ENCODE measurements around the gene MTF2.

Gene MTF2

DNA sequence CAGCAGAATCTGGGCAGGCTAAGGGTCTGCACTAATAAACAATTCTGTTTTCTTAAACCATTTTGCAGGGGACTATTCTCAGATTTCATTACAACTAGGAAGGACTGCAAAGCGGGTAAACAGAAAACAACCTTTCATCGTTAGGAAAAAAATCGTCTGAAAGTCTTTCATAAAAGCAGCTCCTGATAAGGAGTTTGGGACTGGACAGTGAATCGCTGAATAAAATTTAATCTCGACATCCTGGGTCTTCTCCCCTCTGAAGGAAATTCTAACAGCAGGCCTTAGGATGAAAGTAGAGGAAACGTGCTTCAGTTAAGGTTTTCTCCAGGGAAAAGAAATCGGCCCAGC is 471 bp upstream of the MTF2 start:
- TF ChIP-seq MYC (IDR thresholded peaks at IDR 0.05; ENCODE audit: low read depth, low read length) (no peak), CTCF (IDR thresholded peaks at IDR 0.05; ENCODE audit: low read depth, low read length) (no peak), POLR2A (IDR thresholded peaks at IDR 0.05; ENCODE audit: extremely low read depth, insufficient read length) (no peak)
- TF ChIP-seq, protein P1, sequence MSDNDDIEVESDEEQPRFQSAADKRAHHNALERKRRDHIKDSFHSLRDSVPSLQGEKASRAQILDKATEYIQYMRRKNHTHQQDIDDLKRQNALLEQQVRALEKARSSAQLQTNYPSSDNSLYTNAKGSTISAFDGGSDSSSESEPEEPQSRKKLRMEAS (IDR thresholded peaks at IDR 0.05; ENCODE audit: low read depth, low read length), result no peak
- DNase-seq (ENCODE audit: low read depth), result no peak

DNA sequence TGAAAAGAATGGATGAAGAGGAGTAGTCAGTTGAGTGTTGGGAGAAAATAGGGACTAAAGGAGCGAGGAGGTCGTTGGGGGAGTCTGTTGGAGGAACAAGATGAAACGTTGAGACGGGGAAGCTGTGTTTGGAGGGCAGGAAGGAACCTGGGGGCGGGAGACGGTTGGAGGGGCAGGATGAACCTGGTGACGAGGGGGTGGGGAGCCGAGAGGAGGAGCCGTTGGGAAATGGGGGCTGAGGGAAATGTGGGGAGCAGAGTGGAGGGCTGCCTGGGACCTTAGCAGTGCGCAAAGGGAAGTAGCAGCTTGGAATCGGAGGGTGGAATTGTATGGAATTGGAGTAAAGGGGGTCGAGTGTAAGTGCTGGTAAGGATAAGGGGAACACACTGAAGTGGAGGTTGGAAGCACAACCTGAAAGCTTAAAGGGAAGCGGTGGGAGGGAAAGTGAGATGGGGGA is 630 bp downstream of the MTF2 start:
- peak; percentile 75 for DNase-seq (ENCODE audit: low read depth)
- TF ChIP-seq POLR2A (IDR thresholded peaks at IDR 0.05; ENCODE audit: extremely low read depth, insufficient read length), result no peak
- TF ChIP-seq, protein P1 (IDR thresholded peaks at IDR 0.05; ENCODE audit: low read depth, low read length), result no peak
- no peak for TF ChIP-seq CTCF (IDR thresholded peaks at IDR 0.05; ENCODE audit: low read depth, low read length)
- no peak for TF ChIP-seq MYC (IDR thresholded peaks at IDR 0.05; ENCODE audit: low read depth, low read length)
- H3K4me3 ChIP-seq (ENCODE audit: low read depth, low read length), result peak overlapping the region; percentile 100

More for the DNA sequence above, 471 bp upstream of the MTF2 start:
- H3K4me3 ChIP-seq (ENCODE audit: low read depth, low read length), result peak overlapping the region; percentile 100

DNA sequence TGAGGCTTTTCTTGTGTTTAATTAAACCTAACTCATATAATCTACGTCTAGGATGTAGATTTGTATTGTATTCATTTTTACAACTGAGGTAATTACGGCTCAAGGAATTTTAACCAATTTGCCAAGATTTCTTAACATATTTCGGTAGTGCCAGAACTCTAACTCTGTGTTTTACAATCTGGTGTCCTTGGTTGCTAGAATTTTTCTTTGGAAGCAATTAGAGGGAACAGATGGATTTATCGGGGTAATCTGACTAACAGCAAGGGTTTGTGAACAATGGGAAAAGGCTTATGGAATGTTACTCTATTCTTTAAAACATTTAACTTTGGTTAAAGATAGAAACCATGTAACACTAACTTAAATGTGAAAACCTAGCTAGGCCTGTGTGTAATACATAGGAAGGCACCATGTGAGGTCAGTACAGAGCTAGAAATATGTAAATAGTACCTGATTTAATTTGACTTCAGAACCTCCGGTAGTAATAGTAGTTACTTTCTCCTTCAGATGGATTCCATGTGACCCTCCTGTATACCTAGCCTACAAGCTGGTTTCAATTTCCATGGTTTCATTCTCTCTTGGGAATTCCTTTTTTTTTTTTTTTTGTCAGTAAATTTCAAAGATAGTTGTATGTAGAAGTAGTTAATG is 1.2 kb downstream of the MTF2 start:
- H3K4me3 ChIP-seq (ENCODE audit: low read depth, low read length), result peak overlapping the region; percentile 100
- peak; percentile 75 for DNase-seq (ENCODE audit: low read depth)
- TF ChIP-seq CTCF (IDR thresholded peaks at IDR 0.05; ENCODE audit: low read depth, low read length) (peak; percentile 21), POLR2A (IDR thresholded peaks at IDR 0.05; ENCODE audit: extremely low read depth, insufficient read length) (no peak), MYC (IDR thresholded peaks at IDR 0.05; ENCODE audit: low read depth, low read length) (no peak)
- TF ChIP-seq, protein P1 (IDR thresholded peaks at IDR 0.05; ENCODE audit: low read depth, low read length), result peak; percentile 45; the same call in 1 of the 2 replicates

GRCh38 chr1:93081716-93082115 is 2.6 kb downstream of the MTF2 start:
- TF ChIP-seq CTCF (IDR thresholded peaks at IDR 0.05; ENCODE audit: low read depth, low read length), result no peak
- DNase-seq (ENCODE audit: low read depth), result peak; percentile 41
- H3K4me3 ChIP-seq (ENCODE audit: low read depth, low read length), result peak overlapping the region; percentile 100

- peak overlapping the region; percentile 100 for H3K4me3 ChIP-seq (ENCODE audit: low read depth, low read length)
- no peak for TF ChIP-seq POLR2A (IDR thresholded peaks at IDR 0.05; ENCODE audit: extremely low read depth, insufficient read length)
- TF ChIP-seq MYC (IDR thresholded peaks at IDR 0.05; ENCODE audit: low read depth, low read length), result no peak
- TF ChIP-seq, protein P1 (IDR thresholded peaks at IDR 0.05; ENCODE audit: low read depth, low read length), result no peak
- TF ChIP-seq CTCF (IDR thresholded peaks at IDR 0.05; ENCODE audit: low read depth, low read length), result no peak
- no peak for DNase-seq (ENCODE audit: low read depth)
Observed at GRCh38 chr1:93082313-93082712, 3.2 kb downstream of the MTF2 start.

GRCh38 chr1:93083979-93084378 is 4.9 kb downstream of the MTF2 start:
- TF ChIP-seq, protein P1 (IDR thresholded peaks at IDR 0.05; ENCODE audit: low read depth, low read length), result no peak
- TF ChIP-seq CTCF (IDR thresholded peaks at IDR 0.05; ENCODE audit: low read depth, low read length) (no peak), MYC (IDR thresholded peaks at IDR 0.05; ENCODE audit: low read depth, low read length) (no peak), POLR2A (IDR thresholded peaks at IDR 0.05; ENCODE audit: extremely low read depth, insufficient read length) (no peak)
- DNase-seq (ENCODE audit: low read depth), result no peak
- no peak overlapping the region for H3K4me3 ChIP-seq (ENCODE audit: low read depth, low read length)

Data from NB4 (cell line).